GM21786 (cell line): ENCODE results near the gene NUDT15.
"Not testable (repeated sequence)": the region's sequence is repeated elsewhere in the genome, so short reads cannot be mapped to it uniquely, and the experiment has no call there.

Experiments used
- ATAC-seq: cut with Tn5 transposase; IDR thresholded peaks from one replicate; pipeline ENCODE4 v1.9.1; 2021; ENCODE audit not compliant: unreplicated experiment

Gene NUDT15

GRCh38 chr13:48037346-48038173, at the start of gene NUDT15:
Gene NUDT15 (plus strand): TSS chr13:48037726. CDS start chr13:48037747, 21 bp downstream.
- peak; percentile 91 for ATAC-seq

- no peak for ATAC-seq
Measured at GRCh38 chr13:47990427-47990826, 47.1 kb upstream of the NUDT15 start.

- ATAC-seq: no peak
Measured at GRCh38 chr13:47990920-47991466, 46.5 kb upstream of the NUDT15 start.

- ATAC-seq: no peak
Measured at GRCh38 chr13:47991859-47992258, 45.7 kb upstream of the NUDT15 start.

DNA sequence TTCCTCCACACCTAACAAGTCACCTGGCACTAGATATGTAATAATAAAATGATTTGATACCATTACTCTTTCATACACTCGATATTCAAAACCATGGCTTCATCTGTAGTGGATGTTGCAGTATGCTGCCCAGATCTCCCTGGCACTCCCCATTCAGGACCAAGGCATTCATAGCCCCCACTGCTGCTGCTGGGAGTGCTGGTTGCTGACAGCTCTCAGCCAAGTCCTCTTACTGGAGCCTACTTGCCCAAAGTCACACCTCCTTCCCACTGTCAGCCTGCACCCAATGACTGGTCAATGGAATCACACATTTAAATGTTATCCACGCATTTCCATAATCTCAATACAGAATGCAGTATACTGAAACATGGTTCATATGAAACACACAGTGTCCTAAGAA, 40.1 kb upstream of the NUDT15 start:
- ATAC-seq: no peak

- no peak for ATAC-seq
Measured at GRCh38 chr13:47999973-48000372, 37.6 kb upstream of the NUDT15 start.

- peak; percentile 32 for ATAC-seq
Measured at GRCh38 chr13:48000559-48001113, 36.9 kb upstream of the NUDT15 start.

GRCh38 chr13:48001114-48001881, 36.2 kb upstream of the NUDT15 start, which contains the start of gene SUCLA2:
Gene SUCLA2 (minus strand): TSS chr13:48001273. CDS start chr13:48001269, 4 bp downstream.
- peak; percentile 97 for ATAC-seq

DNA sequence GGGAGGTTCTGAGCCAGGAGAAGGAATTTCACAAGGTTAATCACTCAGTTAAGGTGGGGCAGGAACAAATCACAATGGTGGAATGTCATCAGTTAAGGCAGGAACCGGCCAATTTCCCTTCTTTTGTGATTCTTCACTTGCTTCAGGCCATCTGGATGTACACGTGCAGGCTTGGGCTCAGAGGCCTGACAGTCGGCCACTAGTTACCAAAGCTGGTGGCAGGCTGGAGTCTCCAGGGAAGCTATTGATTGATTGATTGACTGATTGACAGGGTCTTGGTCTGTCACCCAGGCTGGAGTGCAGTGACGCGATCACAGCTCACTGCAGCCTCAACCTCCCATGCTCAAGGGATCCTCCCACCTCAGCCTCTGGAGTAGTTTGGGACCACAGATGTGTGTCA, 35.5 kb upstream of the NUDT15 start:
- ATAC-seq: not testable (repeated sequence)

GRCh38 chr13:48004201-48004600, 33.3 kb upstream of the NUDT15 start:
- ATAC-seq: no peak

DNA sequence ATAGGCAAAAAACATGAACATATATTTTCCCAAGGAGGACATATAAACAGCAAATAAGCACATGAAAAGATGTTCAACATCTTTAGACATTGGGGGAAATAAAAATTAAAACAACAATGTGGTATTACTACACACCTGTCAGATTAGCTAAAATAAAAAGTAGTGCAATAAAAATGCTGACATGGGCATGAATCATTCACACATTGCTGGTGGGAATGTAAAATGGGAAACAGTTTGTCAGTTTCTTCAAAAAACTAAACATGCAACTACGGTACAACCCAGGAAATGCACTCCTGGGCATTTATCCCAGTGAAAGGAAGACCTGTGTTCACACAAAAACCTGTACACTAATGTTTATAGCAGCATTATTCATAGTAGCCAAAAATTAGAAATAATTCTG, 31.1 kb upstream of the NUDT15 start:
- ATAC-seq: no peak

GRCh38 chr13:48009284-48009683, 28.2 kb upstream of the NUDT15 start:
- ATAC-seq: no peak

GRCh38 chr13:48010698-48011097, 26.8 kb upstream of the NUDT15 start:
- ATAC-seq: no peak

DNA sequence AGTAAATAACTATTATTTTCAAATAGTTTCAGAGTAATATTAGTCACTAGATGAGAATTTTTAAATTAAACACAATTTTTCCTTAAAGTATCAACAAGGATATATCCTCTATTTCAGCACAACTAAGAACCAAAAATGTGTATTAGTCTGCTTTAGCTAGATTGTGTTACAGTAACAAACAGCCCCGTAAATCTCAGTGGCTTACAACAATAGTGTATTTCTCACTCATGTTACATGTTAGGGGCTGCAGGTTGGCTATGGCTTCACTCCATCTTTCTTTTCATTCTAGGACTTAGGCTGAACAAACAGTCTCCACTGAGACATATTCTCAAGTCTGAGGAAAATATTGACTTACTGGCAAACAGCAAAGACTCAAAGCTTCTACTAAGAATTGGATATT, 24.9 kb upstream of the NUDT15 start:
- no peak for ATAC-seq

DNA sequence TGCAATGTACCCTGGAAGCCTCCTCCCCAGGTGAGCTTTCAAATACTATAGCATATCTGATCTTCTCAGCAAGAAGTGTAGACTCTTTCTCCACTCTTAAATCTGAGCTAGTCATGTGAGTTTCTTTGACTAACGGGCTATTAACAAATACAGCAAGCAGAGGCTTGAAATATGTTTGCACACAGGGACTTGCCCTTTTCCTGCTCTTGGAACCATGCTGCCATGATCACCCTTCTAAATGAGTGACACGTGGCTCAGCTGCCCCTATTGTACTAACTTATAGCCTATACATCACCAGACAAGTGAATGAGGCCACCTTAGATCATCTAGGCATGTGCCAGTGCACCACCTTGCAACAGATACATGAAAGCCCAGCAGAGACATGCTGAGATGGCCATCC, 23.2 kb upstream of the NUDT15 start:
- no peak for ATAC-seq

- no peak for ATAC-seq
Measured at GRCh38 chr13:48018637-48019036, 18.9 kb upstream of the NUDT15 start.

- no peak for ATAC-seq
Measured at GRCh38 chr13:48019796-48020195, 17.7 kb upstream of the NUDT15 start.

- ATAC-seq: no peak
Measured at GRCh38 chr13:48028066-48028465, 9.5 kb upstream of the NUDT15 start.

DNA sequence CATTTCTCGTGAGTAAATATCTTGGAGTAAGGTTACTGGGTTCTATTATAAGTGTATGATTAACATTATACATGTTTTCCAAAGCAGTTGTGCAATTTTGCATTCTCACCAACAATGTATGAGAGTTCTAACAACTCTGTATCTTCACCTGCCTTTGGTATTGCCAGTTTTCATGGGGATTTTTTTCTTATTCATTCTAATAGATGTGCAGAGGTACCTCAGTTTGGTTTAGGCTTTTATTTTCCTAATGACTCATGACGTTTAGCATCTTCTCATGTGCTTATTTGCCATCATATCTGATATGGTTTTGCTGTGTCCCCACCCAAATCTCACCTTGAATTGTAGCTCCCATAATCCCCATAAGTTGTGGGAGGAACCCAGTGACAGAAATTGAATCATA, 7.7 kb upstream of the NUDT15 start:
- no peak for ATAC-seq

GRCh38 chr13:48038761-48039160, 1.2 kb downstream of the NUDT15 start:
- ATAC-seq: no peak

- ATAC-seq: no peak
Measured at GRCh38 chr13:48040049-48040448, 2.5 kb downstream of the NUDT15 start.
